ENCODE measurements around the gene PYGL. TPM values are rescaled to one million over a fixed set of nuclear protein-coding genes. Genes with fewer than 3 reads are reported as not detected.
"Not testable (repeated sequence)": the region's sequence is repeated elsewhere in the genome, so short reads cannot be mapped to it uniquely, and the experiment has no call there.

PYGL gene
- total RNA-seq, 1 donor from 2014 or later = 65.6 TPM

- no peak overlapping the region for H3K4me3 ChIP-seq
- H3K4me1 ChIP-seq = no peaks in the 10 kb centered on the region
- no peaks in the 10 kb centered on the region for H3K9me3 ChIP-seq
- no peak for DNase-seq
- no peak for ATAC-seq
- no peak overlapping the region for H3K27ac ChIP-seq
- H3K27me3 ChIP-seq (ENCODE audit: low read depth) = no peaks in the 10 kb centered on the region
- TF ChIP-seq CTCF (IDR thresholded peaks at IDR 0.05) = no peak
- intact Hi-C loops (cut with DNase I) = no loop called here
- H3K36me3 ChIP-seq = peaks cover 58% of the 10 kb centered on the region
Measured at GRCh38 chr14:50906326-50907065, 37.8 kb downstream of the PYGL start.

GRCh38 chr14:50904719-50905118, 39.6 kb downstream of the PYGL start:
- DNase-seq = no peak
- H3K27ac ChIP-seq = no peak overlapping the region

GRCh38 chr14:50901361-50901760, 42.9 kb downstream of the PYGL start:
- Histone ChIP-seq H3K9me3 (no peaks in the 10 kb centered on the region), H3K27ac (no peak overlapping the region), H3K4me1 (no peaks in the 10 kb centered on the region), H3K4me3 (no peak overlapping the region), H3K27me3 (ENCODE audit: low read depth) (no peaks in the 10 kb centered on the region), H3K36me3 (peaks cover 7% of the 10 kb centered on the region)
- intact Hi-C loops (cut with DNase I) = no loop called here
- DNase-seq (no peak), ATAC-seq (no peak)
- no peak for TF ChIP-seq CTCF (IDR thresholded peaks at IDR 0.05)

More at GRCh38 chr14:50904719-50905118, 39.6 kb downstream of the PYGL start:
- intact Hi-C loops (cut with DNase I) = no loop called here
- peaks cover 40% of the 10 kb centered on the region for H3K36me3 ChIP-seq
- no peak overlapping the region for H3K4me3 ChIP-seq
- TF ChIP-seq CTCF (IDR thresholded peaks at IDR 0.05) = no peak
- no peak for ATAC-seq
- no peaks in the 10 kb centered on the region for H3K4me1 ChIP-seq
- H3K27me3 ChIP-seq (ENCODE audit: low read depth) = no peaks in the 10 kb centered on the region
- H3K9me3 ChIP-seq = no peaks in the 10 kb centered on the region

GRCh38 chr14:50897658-50898175, 46.6 kb downstream of the PYGL start:
- no peak for TF ChIP-seq CTCF (IDR thresholded peaks at IDR 0.05)
- H3K27ac ChIP-seq = no peak overlapping the region
- ATAC-seq (no peak), DNase-seq (no peak)
- intact Hi-C loops (cut with DNase I) = no loop called here
- no peaks in the 10 kb centered on the region for H3K4me1 ChIP-seq
- no peaks in the 10 kb centered on the region for H3K9me3 ChIP-seq
- H3K36me3 ChIP-seq = no peaks in the 10 kb centered on the region
- no peaks in the 10 kb centered on the region for H3K27me3 ChIP-seq (ENCODE audit: low read depth)
- no peak overlapping the region for H3K4me3 ChIP-seq

- H3K4me3 ChIP-seq; DNase-seq; H3K9me3 ChIP-seq; H3K4me1 ChIP-seq; H3K27me3 ChIP-seq (ENCODE audit: low read depth); H3K36me3 ChIP-seq; H3K27ac ChIP-seq; ATAC-seq; intact Hi-C loops (cut with DNase I): not testable (repeated sequence)
Measured at GRCh38 chr14:50897005-50897404, 47.3 kb downstream of the PYGL start.

DNA sequence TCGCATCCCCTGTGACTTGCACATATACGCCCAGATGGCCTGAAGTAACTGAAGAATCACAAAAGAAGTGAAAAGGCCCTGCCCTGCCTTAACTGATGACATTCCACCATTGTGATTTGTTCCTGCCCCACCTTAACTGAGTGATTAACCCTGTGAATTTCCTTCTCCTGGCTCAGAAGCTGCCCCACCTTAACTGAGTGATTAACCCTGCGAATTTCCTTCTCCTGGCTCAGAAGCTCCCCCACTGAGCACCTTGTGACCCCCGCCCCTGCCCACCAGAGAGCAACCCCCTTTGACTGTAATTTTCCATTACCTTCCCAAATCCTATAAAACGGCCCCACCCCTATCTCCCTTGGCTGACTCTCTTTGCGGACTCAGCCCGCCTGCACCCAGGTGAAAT, 47.9 kb downstream of the PYGL start:
- intact Hi-C loops (cut with DNase I); H3K27ac ChIP-seq; H3K4me3 ChIP-seq; DNase-seq; H3K36me3 ChIP-seq; ATAC-seq; H3K9me3 ChIP-seq; H3K27me3 ChIP-seq (ENCODE audit: low read depth); H3K4me1 ChIP-seq: not testable (repeated sequence)
